HEK293 (cell line): Measurements from ENCODE around the gene HTT-AS.

Experiments used
- ZNF174 ChIP-seq: fragments of 450-650 bp; formaldehyde crosslinking; IDR thresholded peaks from 2 replicates; pipeline ENCODE4 v1.5.0; 2017; ENCODE audit warnings: missing biosample characterization, mild to moderate bottlenecking, missing genetic modification characterization
- ZNF311 ChIP-seq: fragments of 450-650 bp; formaldehyde crosslinking; IDR thresholded peaks from 2 replicates; pipeline ENCODE4 v1.5.1; 2017; ENCODE audit warnings: missing biosample characterization, missing genetic modification characterization, borderline replicate concordance
- ZNF600 ChIP-seq: fragments of 450-650 bp; formaldehyde crosslinking; IDR thresholded peaks from 2 replicates; pipeline ENCODE4 v1.5.1; 2016; ENCODE audit warnings: missing biosample characterization, missing genetic modification characterization
- ZNF707 ChIP-seq: fragments of 450-650 bp; formaldehyde crosslinking; IDR thresholded peaks from 2 replicates; pipeline ENCODE4 v1.5.1; 2016; ENCODE audit warnings: missing biosample characterization, missing genetic modification characterization
- ZSCAN5A ChIP-seq: fragments of 450-650 bp; formaldehyde crosslinking; IDR thresholded peaks from 2 replicates; pipeline ENCODE4 v1.5.1; 2016; ENCODE audit warnings: missing biosample characterization, missing genetic modification characterization
- TF ChIP-seq, protein P1 (sequence below): fragments of 450-650 bp; formaldehyde crosslinking; IDR thresholded peaks from 2 replicates; pipeline ENCODE4 v1.5.1; 2016; ENCODE audit warnings: missing biosample characterization, missing genetic modification characterization

GRCh38 chr4:3037957-3038461 lies 36.3 kb downstream of the HTT-AS start:
- TF ChIP-seq ZNF707 (tag by site-specific recombination): no peak
- no peak for TF ChIP-seq ZNF311 (tag by site-specific recombination)
- TF ChIP-seq, protein P1, sequence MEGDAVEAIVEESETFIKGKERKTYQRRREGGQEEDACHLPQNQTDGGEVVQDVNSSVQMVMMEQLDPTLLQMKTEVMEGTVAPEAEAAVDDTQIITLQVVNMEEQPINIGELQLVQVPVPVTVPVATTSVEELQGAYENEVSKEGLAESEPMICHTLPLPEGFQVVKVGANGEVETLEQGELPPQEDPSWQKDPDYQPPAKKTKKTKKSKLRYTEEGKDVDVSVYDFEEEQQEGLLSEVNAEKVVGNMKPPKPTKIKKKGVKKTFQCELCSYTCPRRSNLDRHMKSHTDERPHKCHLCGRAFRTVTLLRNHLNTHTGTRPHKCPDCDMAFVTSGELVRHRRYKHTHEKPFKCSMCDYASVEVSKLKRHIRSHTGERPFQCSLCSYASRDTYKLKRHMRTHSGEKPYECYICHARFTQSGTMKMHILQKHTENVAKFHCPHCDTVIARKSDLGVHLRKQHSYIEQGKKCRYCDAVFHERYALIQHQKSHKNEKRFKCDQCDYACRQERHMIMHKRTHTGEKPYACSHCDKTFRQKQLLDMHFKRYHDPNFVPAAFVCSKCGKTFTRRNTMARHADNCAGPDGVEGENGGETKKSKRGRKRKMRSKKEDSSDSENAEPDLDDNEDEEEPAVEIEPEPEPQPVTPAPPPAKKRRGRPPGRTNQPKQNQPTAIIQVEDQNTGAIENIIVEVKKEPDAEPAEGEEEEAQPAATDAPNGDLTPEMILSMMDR (tag by site-specific recombination): no peak
- TF ChIP-seq ZSCAN5A (tag by site-specific recombination): no peak
- no peak for TF ChIP-seq ZNF600 (tag by site-specific recombination)
- TF ChIP-seq ZNF174 (tag by site-specific recombination): no peak
